ENCODE measurements around the gene MAPK8IP3. TPM values are rescaled to one million over a fixed set of nuclear protein-coding genes. Genes with fewer than 3 reads are reported as not detected.
A peak's percentile ranks its signal among the peaks of the same experiment; 100 is the strongest.

The MAPK8IP3 gene
- total and polyA plus RNA-seq, 3 experiments from 2014 or later = 2.3 to 63.2 (median 57.1) TPM

GRCh38 chr16:1708768-1709180, 2.8 kb downstream of the MAPK8IP3 start:
- Histone ChIP-seq H3K27ac (ENCODE audit: low read depth, low read length) (peak overlapping the region; percentile 43), H3K4me1 (ENCODE audit: insufficient read depth, low read length) (peaks cover 33% of the 10 kb centered on the region), H3K4me3 (ENCODE audit: low read length) (no peak overlapping the region), H3K9me3 (ENCODE audit: low read length) (no peaks in the 10 kb centered on the region), H3K27me3 (ENCODE audit: insufficient read depth, low read length, poor library complexity, severe bottlenecking) (no peaks in the 10 kb centered on the region), H3K36me3 (ENCODE audit: insufficient read depth, low read length) (no peaks in the 10 kb centered on the region)
- ChIA-PET CTCF (interaction anchor here (1.1 to 1.6 kb wide), 2 partner anchors 9 to 31 kb away, joined by 4 to 6 read pairs; partner anchors contain the start of gene JPT2), POLR2A (interaction anchor here (0.6 kb wide), 1 partner anchor 74 kb away, joined by 3 read pairs; the partner anchor contains the start of genes NUBP2 and SPSB3)
- peak overlapping the region; percentile 65 to 96 (median 94) for H3K27ac Mint-ChIP-seq
- peaks cover 44 to 67% (median 50%) of the 10 kb centered on the region in 3 donors for H3K4me1 Mint-ChIP-seq
- H3K27me3 Mint-ChIP-seq = peaks cover 0 to 3% of the 10 kb centered on the region in 2 donors
- peak in 2 of 5 donors; percentile 26 to 57 for DNase-seq
- H3K4me3 Mint-ChIP-seq = peak overlapping the region; percentile 55 to 100 (median 90)
- peaks cover 0 to 40% (median 2%) of the 10 kb centered on the region in 3 donors for H3K36me3 Mint-ChIP-seq
- H3K9me3 Mint-ChIP-seq = no peaks in the 10 kb centered on the region

- Mint-ChIP-seq H3K27ac (peak overlapping the region in 5 of 8 donors; percentile 68 to 96 (median 94)), H3K27me3 (peaks cover 0 to 3% of the 10 kb centered on the region in 2 donors), H3K4me1 (peaks cover 44 to 69% (median 49%) of the 10 kb centered on the region in 3 donors), H3K4me3 (peak overlapping the region in 5 of 7 donors; percentile 34 to 95 (median 90)), H3K9me3 (no peaks in the 10 kb centered on the region), H3K36me3 (peaks cover 0 to 44% (median 2%) of the 10 kb centered on the region in 3 donors)
- peaks cover 33% of the 10 kb centered on the region for H3K4me1 ChIP-seq (ENCODE audit: insufficient read depth, low read length)
- no peaks in the 10 kb centered on the region for H3K27me3 ChIP-seq (ENCODE audit: insufficient read depth, low read length, poor library complexity, severe bottlenecking)
- H3K27ac ChIP-seq (ENCODE audit: low read depth, low read length) = no peak overlapping the region
- no peak overlapping the region for H3K4me3 ChIP-seq (ENCODE audit: low read length)
- CTCF ChIA-PET = interaction anchor here (1.6 kb wide), 1 partner anchor 10 kb away, joined by 6 read pairs; no protein-coding TSS in a partner anchor
- DNase-seq = no peak
- POLR2A ChIA-PET = no interaction called here
- no peaks in the 10 kb centered on the region for H3K36me3 ChIP-seq (ENCODE audit: insufficient read depth, low read length)
- H3K9me3 ChIP-seq (ENCODE audit: low read length) = no peaks in the 10 kb centered on the region
Measured at GRCh38 chr16:1709356-1709755, 3.4 kb downstream of the MAPK8IP3 start.

GRCh38 chr16:1710811-1711507, 5.0 kb downstream of the MAPK8IP3 start:
- H3K27me3 Mint-ChIP-seq = no peaks in the 10 kb centered on the region

GRCh38 chr16:1712791-1713261, 6.8 kb downstream of the MAPK8IP3 start:
- no peak for DNase-seq
- H3K36me3 Mint-ChIP-seq = peaks cover 0 to 38% (median 4%) of the 10 kb centered on the region in 3 donors
- no peak overlapping the region for H3K4me3 ChIP-seq (ENCODE audit: low read length)
- no peaks in the 10 kb centered on the region for H3K27me3 ChIP-seq (ENCODE audit: insufficient read depth, low read length, poor library complexity, severe bottlenecking)
- H3K36me3 ChIP-seq (ENCODE audit: insufficient read depth, low read length) = no peaks in the 10 kb centered on the region
- no peaks in the 10 kb centered on the region for H3K9me3 ChIP-seq (ENCODE audit: low read length)
- peaks cover 23% of the 10 kb centered on the region for H3K4me1 ChIP-seq (ENCODE audit: insufficient read depth, low read length)
- H3K4me3 Mint-ChIP-seq = no peak overlapping the region
- H3K27ac ChIP-seq (ENCODE audit: low read depth, low read length) = no peak overlapping the region
- H3K9me3 Mint-ChIP-seq = no peaks in the 10 kb centered on the region
- H3K4me1 Mint-ChIP-seq = peaks cover 37 to 63% (median 39%) of the 10 kb centered on the region in 3 donors
- CTCF ChIA-PET = interaction anchor here (1.3 kb wide), 1 partner anchor 9 kb away, joined by 3 read pairs; no protein-coding TSS in a partner anchor
- POLR2A ChIA-PET = no interaction called here
- no peaks in the 10 kb centered on the region for H3K27me3 Mint-ChIP-seq
- peak overlapping the region in 1 of 8 donors; percentile 71 for H3K27ac Mint-ChIP-seq

More at GRCh38 chr16:1710811-1711507, 5.0 kb downstream of the MAPK8IP3 start:
- ChIA-PET CTCF (interaction anchor here (0.8 kb wide), 2 partner anchors 12 to 33 kb away, joined by 3 read pairs; partner anchors contain the start of gene JPT2), POLR2A (no interaction called here)
- Mint-ChIP-seq H3K4me1 (peaks cover 45 to 69% (median 46%) of the 10 kb centered on the region in 3 donors), H3K27ac (peak overlapping the region in 4 of 8 donors; percentile 36 to 77 (median 74)), H3K9me3 (no peaks in the 10 kb centered on the region), H3K36me3 (peaks cover 0 to 47% (median 4%) of the 10 kb centered on the region in 3 donors), H3K4me3 (peak overlapping the region in 1 of 7 donors; percentile 56)
- no peak for DNase-seq
- no peak overlapping the region for H3K4me3 ChIP-seq (ENCODE audit: low read length)
- H3K27me3 ChIP-seq (ENCODE audit: insufficient read depth, low read length, poor library complexity, severe bottlenecking) = no peaks in the 10 kb centered on the region
- no peaks in the 10 kb centered on the region for H3K9me3 ChIP-seq (ENCODE audit: low read length)
- H3K36me3 ChIP-seq (ENCODE audit: insufficient read depth, low read length) = no peaks in the 10 kb centered on the region
- no peak overlapping the region for H3K27ac ChIP-seq (ENCODE audit: low read depth, low read length)
- H3K4me1 ChIP-seq (ENCODE audit: insufficient read depth, low read length) = peaks cover 33% of the 10 kb centered on the region

GRCh38 chr16:1713331-1713730, 7.3 kb downstream of the MAPK8IP3 start:
- Histone ChIP-seq H3K4me1 (ENCODE audit: insufficient read depth, low read length) (peaks cover 18% of the 10 kb centered on the region), H3K27ac (ENCODE audit: low read depth, low read length) (no peak overlapping the region), H3K9me3 (ENCODE audit: low read length) (no peaks in the 10 kb centered on the region), H3K36me3 (ENCODE audit: insufficient read depth, low read length) (no peaks in the 10 kb centered on the region), H3K27me3 (ENCODE audit: insufficient read depth, low read length, poor library complexity, severe bottlenecking) (no peaks in the 10 kb centered on the region), H3K4me3 (ENCODE audit: low read length) (no peak overlapping the region)
- CTCF ChIA-PET = interaction anchor here (1.3 kb wide), 1 partner anchor 8 kb away, joined by 3 read pairs; no protein-coding TSS in a partner anchor
- peaks cover 0 to 35% (median 4%) of the 10 kb centered on the region in 3 donors for H3K36me3 Mint-ChIP-seq
- peak overlapping the region in 3 of 8 donors; percentile 47 to 90 (median 71) for H3K27ac Mint-ChIP-seq
- no peaks in the 10 kb centered on the region for H3K9me3 Mint-ChIP-seq
- POLR2A ChIA-PET = no interaction called here
- H3K27me3 Mint-ChIP-seq = no peaks in the 10 kb centered on the region
- H3K4me1 Mint-ChIP-seq = peaks cover 32 to 58% (median 34%) of the 10 kb centered on the region in 3 donors
- DNase-seq = no peak
- no peak overlapping the region for H3K4me3 Mint-ChIP-seq

- no peaks in the 10 kb centered on the region for H3K27me3 Mint-ChIP-seq
- no peak for DNase-seq
- H3K4me3 Mint-ChIP-seq = no peak overlapping the region
- H3K4me3 ChIP-seq (ENCODE audit: low read length) = no peak overlapping the region
- no peaks in the 10 kb centered on the region for H3K9me3 ChIP-seq (ENCODE audit: low read length)
- no peaks in the 10 kb centered on the region for H3K36me3 ChIP-seq (ENCODE audit: insufficient read depth, low read length)
- POLR2A ChIA-PET = no interaction called here
- peak overlapping the region in 3 of 8 donors; percentile 47 to 90 (median 71) for H3K27ac Mint-ChIP-seq
- peaks cover 0 to 30% (median 4%) of the 10 kb centered on the region in 3 donors for H3K36me3 Mint-ChIP-seq
- H3K27ac ChIP-seq (ENCODE audit: low read depth, low read length) = no peak overlapping the region
- H3K27me3 ChIP-seq (ENCODE audit: insufficient read depth, low read length, poor library complexity, severe bottlenecking) = no peaks in the 10 kb centered on the region
- H3K9me3 Mint-ChIP-seq = no peaks in the 10 kb centered on the region
- H3K4me1 ChIP-seq (ENCODE audit: insufficient read depth, low read length) = peaks cover 12% of the 10 kb centered on the region
- CTCF ChIA-PET = interaction anchor here (1.3 kb wide), 1 partner anchor 8 kb away, joined by 3 read pairs; no protein-coding TSS in a partner anchor
- peaks cover 28 to 54% (median 29%) of the 10 kb centered on the region in 3 donors for H3K4me1 Mint-ChIP-seq
Measured at GRCh38 chr16:1713933-1714332, 7.9 kb downstream of the MAPK8IP3 start.

- H3K27ac Mint-ChIP-seq = peak overlapping the region in 2 of 8 donors; percentile 2 to 11
- no peak for DNase-seq
- POLR2A ChIA-PET = no interaction called here
- no peaks in the 10 kb centered on the region for H3K9me3 ChIP-seq (ENCODE audit: low read length)
- H3K4me1 ChIP-seq (ENCODE audit: insufficient read depth, low read length) = peaks cover 6% of the 10 kb centered on the region
- H3K36me3 ChIP-seq (ENCODE audit: insufficient read depth, low read length) = no peaks in the 10 kb centered on the region
- H3K4me3 ChIP-seq (ENCODE audit: low read length) = no peak overlapping the region
- no peak overlapping the region for H3K4me3 Mint-ChIP-seq
- no peaks in the 10 kb centered on the region for H3K9me3 Mint-ChIP-seq
- H3K27ac ChIP-seq (ENCODE audit: low read depth, low read length) = no peak overlapping the region
- H3K4me1 Mint-ChIP-seq = peaks cover 29 to 53% (median 31%) of the 10 kb centered on the region in 3 donors
- H3K27me3 Mint-ChIP-seq = no peaks in the 10 kb centered on the region
- H3K36me3 Mint-ChIP-seq = peaks cover 0 to 24% (median 2%) of the 10 kb centered on the region in 3 donors
- CTCF ChIA-PET = interaction anchor here (1.2 kb wide), 1 partner anchor 9 kb away, joined by 7 read pairs; the partner anchor contains the start of gene MAPK8IP3
- no peaks in the 10 kb centered on the region for H3K27me3 ChIP-seq (ENCODE audit: insufficient read depth, low read length, poor library complexity, severe bottlenecking)
Measured at GRCh38 chr16:1715220-1715619, 9.2 kb downstream of the MAPK8IP3 start.
